Left lung (tissue), 10 donors: Measurements from ENCODE around the gene MARK4. TPM values are rescaled to one million over a fixed set of nuclear protein-coding genes. Genes with fewer than 3 reads are reported as not detected.

ENCODE experiments used
- ATAC-seq: fragments of 200-7000 bp; cut with Tn5 transposase; one replicate; pipeline ENCODE4 v1.9.1; 2020; ENCODE audit warnings: moderate library complexity
- DNase-seq, 4 donors: peaks; one replicate each; pipeline ENCODE4 v3.0.0-alpha.2; 2013 to 2020
- H3K27ac ChIP-seq, 2 donors: fragments of 200-600 bp; sonication (generic) in 1 of 2; one replicate each; pipeline versions ENCODE4 v1.5.0 to v1.8.0; 2020 to 2021
- H3K27me3 ChIP-seq, 2 donors: fragments of 200-600 bp; sonication (generic) in 1 of 2; one replicate each; pipeline versions ENCODE4 v1.5.0 to v1.8.0; 2020 to 2021
- H3K36me3 ChIP-seq, 2 donors: fragments of 200-600 bp; sonication (generic) in 1 of 2; one replicate each; pipeline versions ENCODE4 v1.5.0 to v1.8.0; 2020 to 2021
- H3K4me1 ChIP-seq, 2 donors: fragments of 200-600 bp; one replicate each; pipeline ENCODE4 v1.8.0; 2021
- H3K4me3 ChIP-seq, 2 donors: fragments of 200-600 bp; sonication (generic) in 1 of 2; one replicate each; pipeline versions ENCODE4 v1.5.0 to v1.8.0; 2020 to 2021; ENCODE audit warnings: mild to moderate bottlenecking in 1 of 2
- H3K9me3 ChIP-seq, 2 donors: fragments of 200-600 bp; sonication (generic) in 1 of 2; one replicate each; pipeline versions ENCODE4 v1.5.0 to v1.8.0; 2020 to 2021
- CTCF ChIP-seq, 2 donors: fragments of 200-600 bp; sonication (generic) in 1 of 2; IDR thresholded peaks; one replicate each; pipeline versions ENCODE4 v1.5.0 to v1.8.0; 2021; ENCODE audit warnings: antibody characterized with exemption in 2 of 2
- intact Hi-C, 2 donors: fragments of 100-400 bp; cut with DNase I; formaldehyde crosslinking; loops; one replicate each; pipeline versions ENCODE4 v1.11.2 to v1.14.2; 2022
- polyA plus RNA-seq, 6 donors: library from polyadenylated mRNA; unstranded; fragments of 120-200 nt; gene quantifications; one replicate each; pipeline ENCODE4 v1.2.1, GENCODE V29; 2013; ENCODE audit not compliant: insufficient read length in 6 of 6
- total RNA-seq, 2 donors: library from RNA; stranded (reverse); fragmentation: NEBNext Ultra II Directional; extraction: Animal tissue kit (Norgen Biotek cat#: 25700); gene quantifications; one replicate each; pipeline ENCODE4 v1.2.1, GENCODE V29; 2021
- donor health status: DM: no; HTN: yes; CAD: no.
- donor health status: DM: no; HTN: no; CAD: no.

MARK4 gene
- total and polyA plus RNA-seq, 8 donors, result 24.6 to 46.4 (median 37.5) TPM

- DNase-seq (no peak), ATAC-seq (no peak)
- H3K27ac ChIP-seq, result no peak overlapping the region
- no peaks in the 10 kb centered on the region for H3K27me3 ChIP-seq
- H3K36me3 ChIP-seq, result no peaks in the 10 kb centered on the region
- intact Hi-C loops, result loop anchor here in 1 of 2 donors (5.0 kb wide), 1 partner anchor 45 kb away; no protein-coding TSS in a partner anchor
- no peak for TF ChIP-seq CTCF (IDR thresholded peaks at IDR 0.05)
- H3K4me3 ChIP-seq, result no peak overlapping the region
- peaks cover 5 to 20% of the 10 kb centered on the region in 2 donors for H3K4me1 ChIP-seq
- H3K9me3 ChIP-seq, result no peaks in the 10 kb centered on the region
These were observed 3.9 kb upstream of the MARK4 start for GRCh38 chr19:45247136-45247535.

- no peak overlapping the region for H3K27ac ChIP-seq
- intact Hi-C loops, result loop anchor here in 1 of 2 donors (5.0 kb wide), 1 partner anchor 47 kb away; no protein-coding TSS in a partner anchor
- no peaks in the 10 kb centered on the region for H3K27me3 ChIP-seq
- H3K4me3 ChIP-seq, result no peak overlapping the region
- ATAC-seq, result no peak
- no peak for TF ChIP-seq CTCF (IDR thresholded peaks at IDR 0.05)
- no peaks in the 10 kb centered on the region for H3K36me3 ChIP-seq
- DNase-seq, result no peak
- no peaks in the 10 kb centered on the region for H3K9me3 ChIP-seq
- peaks cover 16 to 43% of the 10 kb centered on the region in 2 donors for H3K4me1 ChIP-seq
These were observed 1.6 kb upstream of the MARK4 start for GRCh38 chr19:45249261-45250033.

GRCh38 chr19:45250216-45250831 lies 747 bp upstream of the MARK4 start:
- H3K4me1 ChIP-seq, result peaks cover 16 to 49% of the 10 kb centered on the region in 2 donors
- no peak overlapping the region for H3K27ac ChIP-seq
- peak overlapping the region; percentile 64 to 83 for H3K4me3 ChIP-seq
- no peaks in the 10 kb centered on the region for H3K27me3 ChIP-seq
- no peaks in the 10 kb centered on the region for H3K9me3 ChIP-seq
- ATAC-seq (no peak), DNase-seq (no peak)
- intact Hi-C loops, result no loop called here
- no peaks in the 10 kb centered on the region for H3K36me3 ChIP-seq
- TF ChIP-seq CTCF (IDR thresholded peaks at IDR 0.05), result no peak

GRCh38 chr19:45251452-45252354 lies 632 bp downstream of the MARK4 start:
- H3K27me3 ChIP-seq, result no peaks in the 10 kb centered on the region
- H3K4me3 ChIP-seq, result peak overlapping the region; percentile 64 to 83
- intact Hi-C loops, result no loop called here
- peaks cover 16 to 41% of the 10 kb centered on the region in 2 donors for H3K4me1 ChIP-seq
- TF ChIP-seq CTCF (IDR thresholded peaks at IDR 0.05), result no peak
- ATAC-seq, result peak; percentile 20
- H3K9me3 ChIP-seq, result no peaks in the 10 kb centered on the region
- DNase-seq, result peak in 2 of 4 donors; percentile 38 to 81
- peak overlapping the region; percentile 33 to 58 for H3K27ac ChIP-seq
- H3K36me3 ChIP-seq, result no peaks in the 10 kb centered on the region
